ENCODE results near the gene RPN1.

RPN1 gene

GRCh38 chr3:128572013-128572412, 78.6 kb downstream of the RPN1 start:
- Histone ChIP-seq H3K36me3 (ENCODE audit: control insufficient read depth, insufficient read depth, low read length) (no peaks in the 10 kb centered on the region), H3K4me1 (ENCODE audit: control insufficient read depth, insufficient read depth, low read length, poor library complexity, severe bottlenecking) (peaks cover 9% of the 10 kb centered on the region), H3K27me3 (replicated peaks; ENCODE audit: control insufficient read depth, insufficient read depth, low read length, poor library complexity, severe bottlenecking) (no peaks in the 10 kb centered on the region)

More at GRCh38 chr3:128572013-128572412, 78.6 kb downstream of the RPN1 start:
- no peak for DNase-seq
- Histone ChIP-seq H3K27ac (ENCODE audit: insufficient read depth, low read length, poor library complexity, severe bottlenecking) (no peak overlapping the region), H3K4me3 (ENCODE audit: insufficient read depth, low read depth, low read length, poor library complexity, severe bottlenecking) (no peak overlapping the region), H3K9me3 (ENCODE audit: control insufficient read depth, low read length) (no peaks in the 10 kb centered on the region)
